Measurements from ENCODE around the gene IGFBP6.

IGFBP6 gene, protein sequence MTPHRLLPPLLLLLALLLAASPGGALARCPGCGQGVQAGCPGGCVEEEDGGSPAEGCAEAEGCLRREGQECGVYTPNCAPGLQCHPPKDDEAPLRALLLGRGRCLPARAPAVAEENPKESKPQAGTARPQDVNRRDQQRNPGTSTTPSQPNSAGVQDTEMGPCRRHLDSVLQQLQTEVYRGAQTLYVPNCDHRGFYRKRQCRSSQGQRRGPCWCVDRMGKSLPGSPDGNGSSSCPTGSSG

DNA sequence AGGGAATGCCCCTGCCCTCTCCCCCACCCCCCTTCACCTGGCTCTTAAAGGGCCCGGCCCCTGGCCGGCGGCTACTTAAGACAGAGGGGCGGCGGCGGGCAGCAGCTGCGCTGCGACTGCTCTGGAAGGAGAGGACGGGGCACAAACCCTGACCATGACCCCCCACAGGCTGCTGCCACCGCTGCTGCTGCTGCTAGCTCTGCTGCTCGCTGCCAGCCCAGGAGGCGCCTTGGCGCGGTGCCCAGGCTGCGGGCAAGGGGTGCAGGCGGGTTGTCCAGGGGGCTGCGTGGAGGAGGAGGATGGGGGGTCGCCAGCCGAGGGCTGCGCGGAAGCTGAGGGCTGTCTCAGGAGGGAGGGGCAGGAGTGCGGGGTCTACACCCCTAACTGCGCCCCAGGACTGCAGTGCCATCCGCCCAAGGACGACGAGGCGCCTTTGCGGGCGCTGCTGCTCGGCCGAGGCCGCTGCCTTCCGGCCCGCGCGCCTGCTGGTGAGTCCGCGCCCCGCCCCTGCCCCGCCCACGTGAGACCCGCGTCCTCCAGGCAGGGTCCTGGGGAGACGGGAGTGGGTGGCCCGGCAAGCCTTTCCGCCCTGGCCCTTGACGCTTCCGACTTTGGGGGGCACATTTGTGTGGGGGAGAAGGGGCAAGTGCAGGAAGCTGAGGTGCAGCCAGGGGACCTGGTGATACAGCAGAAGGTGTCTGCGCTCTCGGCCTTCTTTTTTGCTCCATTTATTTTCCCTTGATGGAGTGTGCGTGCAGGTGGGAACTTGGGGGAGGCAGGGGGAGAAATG, at the start of gene IGFBP6:
IGFBP6 (plus strand) TSS at position 104 of the 790 bp plus-strand sequence; CDS start at position 155, 51 bp downstream.
- TF ChIP-seq GATA2 (IDR thresholded peaks at IDR 0.05; ENCODE audit: low read depth, low read length) (no peak), GATA3 (IDR thresholded peaks at IDR 0.05; ENCODE audit: low read depth, low read length) (no peak)

DNA sequence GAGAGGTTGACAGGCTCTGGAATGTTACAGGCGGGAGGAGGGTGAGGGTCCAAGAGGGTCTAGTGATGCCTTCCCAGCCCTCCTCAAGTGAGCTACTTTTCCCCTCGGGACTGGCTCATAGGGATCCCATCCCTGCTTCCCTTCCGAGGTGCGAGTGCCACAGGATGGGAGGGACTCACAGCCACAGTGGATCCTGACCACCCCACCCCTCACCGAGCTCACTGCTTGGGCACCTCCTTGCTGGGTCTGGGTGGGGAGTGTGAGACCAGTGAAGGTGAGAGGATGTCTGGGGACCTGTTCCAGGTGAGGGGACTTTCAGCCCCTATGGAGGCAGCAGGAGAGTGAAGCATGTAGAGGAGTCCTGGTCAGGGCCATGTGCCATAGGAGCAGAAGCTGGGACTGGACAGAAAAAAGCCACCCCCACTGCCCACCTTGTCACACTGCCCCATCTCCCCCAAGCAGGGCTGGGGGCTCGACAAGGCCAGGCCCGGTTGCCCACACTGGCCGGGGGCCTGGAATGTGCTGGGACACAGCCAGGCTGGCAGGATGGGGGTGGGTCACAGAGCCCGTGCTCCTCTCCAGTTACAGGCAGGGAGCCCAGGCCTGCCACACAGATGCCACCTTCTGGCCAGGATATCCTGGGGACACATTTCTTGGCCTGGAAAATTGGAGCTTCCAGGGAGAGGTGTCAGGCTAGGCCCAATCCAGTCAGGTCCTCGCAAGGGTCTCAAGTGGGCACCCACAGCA, 49.3 kb upstream of the IGFBP6 start:
- TF ChIP-seq GATA3 (IDR thresholded peaks at IDR 0.05; ENCODE audit: low read depth, low read length) (no peak), GATA2 (IDR thresholded peaks at IDR 0.05; ENCODE audit: low read depth, low read length) (no peak)

DNA sequence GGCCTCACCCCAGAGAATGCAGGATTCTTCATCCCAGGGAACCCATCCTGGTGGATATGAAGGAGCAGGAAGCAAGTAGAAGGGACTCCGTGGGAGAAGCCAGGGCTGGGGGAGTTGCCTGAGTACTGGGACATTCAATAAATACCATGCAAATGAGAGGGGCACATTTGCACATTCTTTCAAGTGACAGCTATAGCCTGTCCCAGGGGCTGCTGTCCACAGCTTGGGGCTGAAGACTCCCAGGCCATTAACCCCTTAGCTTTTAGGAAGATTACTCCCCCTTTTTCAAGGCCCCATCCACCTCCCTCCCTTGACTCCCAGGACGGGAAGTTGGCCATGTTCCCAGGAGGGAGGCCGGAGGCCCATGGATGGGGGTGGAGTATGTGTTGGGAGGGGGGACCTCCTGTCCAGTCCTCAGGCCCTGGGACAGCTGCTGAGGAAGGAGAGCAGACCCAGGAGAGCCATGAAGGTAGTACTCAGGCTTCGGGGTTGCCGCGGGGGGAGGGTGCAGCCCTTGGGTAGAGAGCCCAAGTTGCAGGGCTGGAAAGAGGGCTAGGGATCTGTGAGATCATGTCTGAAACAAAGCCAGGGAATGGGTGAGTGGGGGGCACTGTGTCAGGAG, 48.6 kb upstream of the IGFBP6 start:
- TF ChIP-seq GATA2 (IDR thresholded peaks at IDR 0.05; ENCODE audit: low read depth, low read length), result no peak
- TF ChIP-seq GATA3 (IDR thresholded peaks at IDR 0.05; ENCODE audit: low read depth, low read length), result no peak

DNA sequence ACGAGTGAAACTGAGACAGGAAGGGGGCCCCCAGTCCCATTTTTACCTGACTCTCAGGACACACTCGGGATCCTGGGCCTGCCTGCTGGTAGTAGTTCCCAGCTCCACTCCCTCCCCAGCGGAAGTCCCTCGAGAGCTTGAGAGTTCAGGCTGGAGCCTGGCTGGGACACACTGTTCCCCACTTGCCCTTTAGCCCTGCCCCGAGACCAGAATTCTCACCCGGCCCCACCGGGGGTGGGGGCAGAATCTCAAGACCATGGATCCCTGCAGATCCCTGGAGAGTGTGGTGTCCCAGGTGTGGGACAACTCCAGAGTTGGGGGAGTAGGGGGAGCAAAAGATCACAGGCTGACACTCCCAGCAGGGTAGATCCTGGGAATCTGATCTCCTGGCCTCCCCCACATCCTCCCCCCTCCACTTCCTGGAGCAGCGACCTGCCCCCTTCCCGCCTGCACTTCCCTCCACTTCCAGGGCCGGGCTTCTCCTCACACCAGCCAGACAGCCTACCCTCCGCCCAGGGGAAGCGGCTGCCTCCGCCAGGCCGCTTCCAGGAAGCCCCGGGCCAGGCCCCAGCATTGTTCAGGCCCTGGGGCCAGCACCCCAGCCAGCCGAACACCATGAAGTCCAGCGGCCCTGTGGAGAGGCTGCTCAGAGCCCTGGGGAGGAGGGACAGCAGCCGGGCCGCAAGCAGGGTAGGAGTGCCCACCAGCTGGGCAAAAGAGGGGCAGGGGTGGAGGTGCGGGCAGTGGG, 47.7 kb upstream of the IGFBP6 start, which contains the start of gene TNS2:
TNS2 (plus strand) TSS at position 495 of the 748 bp plus-strand sequence; CDS start at position 616, 121 bp downstream.
- no peak for TF ChIP-seq GATA3 (IDR thresholded peaks at IDR 0.05; ENCODE audit: low read depth, low read length)
- no peak for TF ChIP-seq GATA2 (IDR thresholded peaks at IDR 0.05; ENCODE audit: low read depth, low read length)

DNA sequence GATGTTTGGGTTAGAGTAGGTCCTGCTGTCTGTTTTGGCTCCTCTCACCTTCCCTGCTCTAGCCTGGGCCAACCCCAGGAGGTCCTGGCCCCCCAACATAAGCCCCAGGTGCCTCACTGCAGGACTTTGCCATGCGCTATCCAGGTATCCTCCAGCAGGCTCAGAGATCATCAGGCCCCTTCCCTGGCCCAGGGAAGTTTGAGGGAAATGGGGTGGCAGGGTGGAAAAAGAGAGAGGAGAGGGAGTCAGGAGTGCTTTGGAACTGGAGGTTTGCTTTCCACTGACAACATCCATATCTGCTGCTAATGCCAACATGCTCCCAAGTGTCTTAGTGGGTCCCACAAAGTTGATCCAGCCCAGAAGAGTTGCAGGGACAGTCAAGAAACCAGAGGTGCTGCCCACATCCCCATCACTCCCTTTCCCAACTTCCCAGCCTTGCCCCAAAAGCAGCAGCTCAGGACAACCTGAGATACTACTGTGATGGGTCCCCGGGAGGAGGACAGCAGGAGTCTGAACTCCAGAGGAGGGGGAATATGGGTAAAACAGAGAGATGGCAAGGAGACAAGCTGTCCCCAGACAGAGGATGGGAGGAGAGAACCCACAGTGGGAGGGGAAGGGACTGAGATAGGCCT, 46.9 kb upstream of the IGFBP6 start:
- TF ChIP-seq GATA3 (IDR thresholded peaks at IDR 0.05; ENCODE audit: low read depth, low read length) (no peak), GATA2 (IDR thresholded peaks at IDR 0.05; ENCODE audit: low read depth, low read length) (no peak)

DNA sequence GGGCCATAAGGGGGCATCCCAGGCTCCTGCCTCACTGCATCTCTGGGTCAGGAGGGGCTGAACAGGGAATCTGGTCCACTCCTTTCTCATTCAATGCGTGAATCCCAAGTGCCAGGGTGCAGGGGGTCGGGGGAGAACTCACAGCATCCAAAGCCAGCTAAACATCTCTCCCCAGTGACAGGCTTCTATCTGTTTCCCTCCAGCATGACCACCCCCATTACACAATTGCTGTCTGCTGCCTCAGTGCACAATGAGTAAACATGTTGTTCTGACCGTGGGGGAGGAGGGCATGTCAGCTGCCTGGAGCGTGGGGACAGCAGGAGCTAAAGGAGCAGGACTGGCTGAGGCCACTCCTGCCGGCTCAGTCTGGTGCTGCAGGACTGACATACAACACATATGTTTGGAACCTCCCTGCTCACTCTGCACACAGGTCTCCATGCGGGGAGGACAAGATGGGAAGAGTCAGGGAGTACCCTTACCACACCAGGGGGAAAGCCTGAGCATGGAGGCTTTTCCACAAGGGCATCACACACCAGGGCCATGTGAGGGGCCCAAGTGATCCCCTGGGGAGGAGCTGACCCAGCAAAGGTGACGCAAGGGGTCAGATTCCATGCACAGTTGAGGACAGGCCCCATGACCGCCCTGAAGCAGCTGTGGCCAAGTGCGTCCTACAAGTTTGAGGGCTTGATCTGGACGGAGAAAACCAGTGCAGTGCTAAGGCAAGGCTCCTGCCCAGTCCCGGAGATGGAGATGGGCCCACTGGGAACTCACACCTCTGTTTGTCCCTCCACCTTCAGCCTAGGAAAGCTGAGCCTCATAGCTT, 46.2 kb upstream of the IGFBP6 start:
- no peak for TF ChIP-seq GATA2 (IDR thresholded peaks at IDR 0.05; ENCODE audit: low read depth, low read length)
- no peak for TF ChIP-seq GATA3 (IDR thresholded peaks at IDR 0.05; ENCODE audit: low read depth, low read length)

DNA sequence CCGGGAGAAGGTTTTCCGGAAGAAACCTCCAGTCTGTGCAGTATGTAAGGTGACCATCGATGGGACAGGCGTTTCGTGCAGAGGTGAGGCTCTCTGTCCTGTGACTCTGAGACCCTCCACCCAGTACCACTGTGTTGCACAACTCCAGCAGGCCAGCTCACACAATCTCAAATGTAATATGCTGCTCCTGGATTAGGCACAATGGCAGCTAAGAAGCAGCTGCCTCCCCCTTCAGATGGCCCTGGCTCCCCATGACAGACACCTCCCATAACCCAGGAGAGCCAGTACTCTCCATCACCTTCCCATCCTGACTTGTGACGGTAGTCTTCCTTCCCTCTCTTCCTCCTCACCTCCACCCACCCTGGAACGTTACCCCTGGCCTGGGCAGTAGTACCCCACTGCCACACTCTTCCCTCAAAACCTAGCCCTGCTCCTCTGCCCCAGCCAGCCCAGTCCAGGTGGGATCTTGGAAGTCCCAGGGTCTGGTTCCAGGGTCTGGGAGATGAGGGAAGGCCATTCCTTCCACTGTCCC, 45.5 kb upstream of the IGFBP6 start:
- no peak for TF ChIP-seq GATA3 (IDR thresholded peaks at IDR 0.05; ENCODE audit: low read depth, low read length)
- no peak for TF ChIP-seq GATA2 (IDR thresholded peaks at IDR 0.05; ENCODE audit: low read depth, low read length)

DNA sequence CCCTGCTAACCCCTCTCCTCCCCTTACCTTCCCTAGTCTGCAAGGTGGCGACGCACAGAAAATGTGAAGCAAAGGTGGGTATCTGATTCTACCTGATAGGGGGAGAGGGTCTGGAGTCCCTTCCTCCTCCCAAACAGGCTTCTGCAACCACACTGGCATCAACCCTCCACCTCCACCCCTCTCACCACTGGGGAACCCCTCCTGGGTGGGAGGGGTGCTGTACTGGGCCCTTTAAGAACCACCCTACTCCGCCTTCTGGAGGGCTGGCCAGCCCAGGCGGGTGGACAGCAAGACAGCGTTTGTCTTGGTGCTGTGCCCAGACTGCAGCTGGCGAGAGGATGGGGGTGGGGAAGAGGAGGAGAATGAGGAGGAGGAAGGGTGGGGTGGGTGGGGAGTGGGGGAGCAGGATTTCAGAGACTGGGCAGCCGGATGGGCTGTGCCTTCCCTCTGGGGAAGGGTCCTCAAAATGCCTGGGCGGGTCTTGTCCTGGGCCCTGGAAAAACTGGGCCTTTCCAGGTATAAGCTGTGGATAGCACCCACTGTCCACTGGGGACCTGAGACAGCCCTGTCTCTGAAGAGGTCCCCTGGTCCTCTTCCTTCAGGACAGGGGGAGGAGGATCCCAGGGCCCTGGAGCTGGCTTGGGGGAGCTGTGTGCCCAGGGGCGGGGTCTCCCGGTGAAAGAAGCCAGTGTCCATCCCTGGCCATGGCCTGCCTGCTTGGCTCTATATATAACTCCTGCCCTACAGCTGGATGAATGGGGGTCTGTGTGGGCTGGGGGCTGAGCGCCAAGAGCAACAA, 44.8 kb upstream of the IGFBP6 start:
- no peak for TF ChIP-seq GATA3 (IDR thresholded peaks at IDR 0.05; ENCODE audit: low read depth, low read length)
- TF ChIP-seq GATA2 (IDR thresholded peaks at IDR 0.05; ENCODE audit: low read depth, low read length), result no peak

DNA sequence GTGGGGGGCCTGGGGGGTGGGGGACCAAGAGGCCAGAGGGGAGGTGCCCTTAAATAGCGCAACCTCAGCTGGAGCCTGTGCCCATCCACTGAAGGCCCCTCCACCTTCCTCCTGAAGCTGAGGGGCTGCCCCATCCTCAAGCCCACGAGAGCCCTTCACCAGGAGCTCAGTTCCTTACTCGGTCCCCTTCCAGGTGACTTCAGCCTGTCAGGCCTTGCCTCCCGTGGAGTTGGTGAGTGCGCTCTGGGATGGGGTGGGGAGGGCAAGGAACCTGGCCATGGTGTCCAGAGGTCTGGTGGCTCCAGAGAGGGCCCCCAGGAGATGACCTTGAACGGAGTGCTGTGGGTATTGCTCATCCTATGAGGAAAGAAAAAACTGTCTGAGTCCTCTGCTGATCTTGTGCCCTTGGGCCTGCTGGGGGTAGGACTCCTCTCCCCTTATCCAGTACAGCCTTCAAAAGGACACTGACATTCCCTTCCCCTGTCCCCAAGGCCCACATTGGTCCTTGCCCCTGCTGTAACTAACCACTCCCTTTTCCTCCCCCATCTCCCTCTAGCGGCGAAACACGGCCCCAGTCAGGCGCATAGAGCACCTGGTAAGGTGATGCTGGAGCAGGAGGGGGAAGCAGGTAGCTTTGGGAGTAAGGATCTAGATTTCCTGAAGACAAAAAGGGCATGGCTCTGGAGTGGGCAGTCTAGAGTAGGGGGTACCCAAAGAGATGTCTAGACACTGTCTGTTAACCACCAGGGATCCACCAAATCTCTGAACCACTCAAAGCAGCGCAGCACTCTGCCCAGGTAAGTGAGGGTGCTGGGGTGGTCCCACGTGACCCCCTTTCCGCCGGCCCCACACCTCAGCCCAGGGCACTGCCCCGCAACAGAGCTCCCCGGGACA, 44.0 kb upstream of the IGFBP6 start:
- TF ChIP-seq GATA2 (IDR thresholded peaks at IDR 0.05; ENCODE audit: low read depth, low read length), result no peak
- no peak for TF ChIP-seq GATA3 (IDR thresholded peaks at IDR 0.05; ENCODE audit: low read depth, low read length)

Data from SH-SY5Y (cell line).